Measurements from ENCODE around the gene NFKB2.
A peak's percentile ranks its signal among the peaks of the same experiment; 100 is the strongest.

Gene NFKB2

GRCh38 chr10:102408131-102408727 lies 12.7 kb downstream of the NFKB2 start:
- TF ChIP-seq, protein P1, sequence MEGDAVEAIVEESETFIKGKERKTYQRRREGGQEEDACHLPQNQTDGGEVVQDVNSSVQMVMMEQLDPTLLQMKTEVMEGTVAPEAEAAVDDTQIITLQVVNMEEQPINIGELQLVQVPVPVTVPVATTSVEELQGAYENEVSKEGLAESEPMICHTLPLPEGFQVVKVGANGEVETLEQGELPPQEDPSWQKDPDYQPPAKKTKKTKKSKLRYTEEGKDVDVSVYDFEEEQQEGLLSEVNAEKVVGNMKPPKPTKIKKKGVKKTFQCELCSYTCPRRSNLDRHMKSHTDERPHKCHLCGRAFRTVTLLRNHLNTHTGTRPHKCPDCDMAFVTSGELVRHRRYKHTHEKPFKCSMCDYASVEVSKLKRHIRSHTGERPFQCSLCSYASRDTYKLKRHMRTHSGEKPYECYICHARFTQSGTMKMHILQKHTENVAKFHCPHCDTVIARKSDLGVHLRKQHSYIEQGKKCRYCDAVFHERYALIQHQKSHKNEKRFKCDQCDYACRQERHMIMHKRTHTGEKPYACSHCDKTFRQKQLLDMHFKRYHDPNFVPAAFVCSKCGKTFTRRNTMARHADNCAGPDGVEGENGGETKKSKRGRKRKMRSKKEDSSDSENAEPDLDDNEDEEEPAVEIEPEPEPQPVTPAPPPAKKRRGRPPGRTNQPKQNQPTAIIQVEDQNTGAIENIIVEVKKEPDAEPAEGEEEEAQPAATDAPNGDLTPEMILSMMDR (IDR thresholded peaks at IDR 0.05; ENCODE audit: insufficient read depth, missing control alignments) = no peak
- no peak for DNase-seq (ENCODE audit: insufficient read length, low spot score)
- FAIRE-seq = no peak

DNA sequence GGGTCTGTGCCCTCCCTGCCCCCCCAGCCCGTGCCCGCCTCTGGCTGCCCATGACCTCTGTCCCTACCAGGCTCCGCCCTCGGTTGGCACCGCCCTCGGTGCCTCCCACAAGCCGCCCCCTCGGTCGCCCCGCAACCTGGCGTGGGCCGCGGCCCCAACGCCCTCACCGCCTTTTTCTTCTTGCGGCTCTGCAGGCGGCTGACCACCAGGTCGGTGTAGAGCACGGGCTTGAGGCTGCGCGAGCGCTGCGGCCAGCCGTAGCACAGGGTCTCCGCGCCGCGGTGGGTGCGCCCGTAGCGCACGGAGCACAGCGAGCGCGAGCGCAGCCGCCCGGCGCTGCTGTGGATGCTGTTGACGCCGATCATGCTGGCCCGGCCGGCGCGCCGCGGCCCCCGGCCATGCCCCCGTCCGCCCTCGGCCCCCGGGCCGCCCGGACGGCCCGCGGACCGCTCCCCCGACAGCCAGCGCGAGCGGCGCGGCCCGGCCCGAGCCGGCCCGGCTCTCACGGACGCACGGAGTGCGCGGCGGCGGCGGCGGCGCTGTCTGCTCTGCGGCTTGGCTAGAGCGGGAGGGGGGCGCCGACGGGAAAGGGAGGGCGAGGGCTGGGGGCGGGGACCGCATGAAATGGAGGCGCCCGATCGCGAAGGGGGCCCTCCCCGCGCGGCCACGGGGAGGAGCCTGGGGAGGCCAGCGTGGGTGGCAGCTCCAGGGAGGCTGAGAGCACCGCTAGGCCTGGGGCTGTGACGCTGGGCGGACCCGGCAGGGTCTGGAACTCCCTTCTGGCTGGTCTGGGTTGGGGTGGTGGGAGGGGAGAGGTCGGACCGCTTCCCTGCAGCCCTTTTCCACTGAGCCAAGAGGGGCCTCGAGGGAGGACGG lies 13.5 kb downstream of the NFKB2 start:
- FAIRE-seq (no peak), DNase-seq (ENCODE audit: insufficient read length, low spot score) (peak; percentile 76)
- TF ChIP-seq, protein P1 (IDR thresholded peaks at IDR 0.05; ENCODE audit: insufficient read depth, missing control alignments) = no peak

GRCh38 chr10:102409604-102410428 lies 14.3 kb downstream of the NFKB2 start:
- TF ChIP-seq, protein P1 (IDR thresholded peaks at IDR 0.05; ENCODE audit: insufficient read depth, missing control alignments) = no peak
- DNase-seq (ENCODE audit: insufficient read length, low spot score) (no peak), FAIRE-seq (no peak)

- FAIRE-seq = no peak
- no peak for DNase-seq (ENCODE audit: insufficient read length, low spot score)
- TF ChIP-seq, protein P1 (IDR thresholded peaks at IDR 0.05; ENCODE audit: insufficient read depth, missing control alignments) = no peak
Measured at GRCh38 chr10:102410429-102411073, 15.0 kb downstream of the NFKB2 start.

- FAIRE-seq (no peak), DNase-seq (ENCODE audit: insufficient read length, low spot score) (no peak)
- TF ChIP-seq, protein P1 (IDR thresholded peaks at IDR 0.05; ENCODE audit: insufficient read depth, missing control alignments) = no peak
Measured at GRCh38 chr10:102411341-102412255, 16.1 kb downstream of the NFKB2 start.

- TF ChIP-seq, protein P1 (IDR thresholded peaks at IDR 0.05; ENCODE audit: insufficient read depth, missing control alignments) = no peak
- no peak for FAIRE-seq
- DNase-seq (ENCODE audit: insufficient read length, low spot score) = no peak
Measured at GRCh38 chr10:102412293-102412692, 16.8 kb downstream of the NFKB2 start.

Data from D721Med (cell line).